GM19467 (cell line): ENCODE results near the gene VIL1.

Source experiments
- ATAC-seq: cut with Tn5 transposase; IDR thresholded peaks from one replicate; pipeline ENCODE4 v1.9.1; 2021; ENCODE audit warnings: mild to moderate bottlenecking, moderate library complexity; ENCODE audit not compliant: unreplicated experiment

Gene VIL1

DNA sequence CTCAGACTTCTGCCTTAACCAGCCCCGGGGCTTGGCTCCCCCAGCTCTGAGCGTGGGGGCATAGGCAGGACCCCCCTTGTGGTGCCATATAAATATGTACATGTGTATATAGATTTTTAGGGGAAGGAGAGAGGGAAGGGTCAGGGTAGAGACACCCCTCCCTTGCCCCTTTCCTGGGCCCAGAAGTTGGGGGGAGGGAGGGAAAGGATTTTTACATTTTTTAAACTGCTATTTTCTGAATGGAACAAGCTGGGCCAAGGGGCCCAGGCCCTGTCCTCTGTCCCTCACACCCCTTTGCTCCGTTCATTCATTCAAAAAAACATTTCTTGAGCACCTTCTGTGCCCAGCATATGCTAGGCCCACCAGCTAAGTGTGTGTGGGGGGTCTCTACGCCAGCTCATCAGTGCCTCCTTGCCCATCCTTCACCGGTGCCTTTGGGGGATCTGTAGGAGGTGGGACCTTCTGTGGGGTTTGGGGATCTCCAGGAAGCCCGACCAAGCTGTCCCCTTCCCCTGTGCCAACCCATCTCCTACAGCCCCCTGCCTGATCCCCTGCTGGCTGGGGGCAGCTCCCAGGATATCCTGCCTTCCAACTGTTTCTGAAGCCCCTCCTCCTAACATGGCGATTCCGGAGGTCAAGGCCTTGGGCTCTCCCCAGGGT is 13.7 kb upstream of the VIL1 start:
- ATAC-seq = no peak

DNA sequence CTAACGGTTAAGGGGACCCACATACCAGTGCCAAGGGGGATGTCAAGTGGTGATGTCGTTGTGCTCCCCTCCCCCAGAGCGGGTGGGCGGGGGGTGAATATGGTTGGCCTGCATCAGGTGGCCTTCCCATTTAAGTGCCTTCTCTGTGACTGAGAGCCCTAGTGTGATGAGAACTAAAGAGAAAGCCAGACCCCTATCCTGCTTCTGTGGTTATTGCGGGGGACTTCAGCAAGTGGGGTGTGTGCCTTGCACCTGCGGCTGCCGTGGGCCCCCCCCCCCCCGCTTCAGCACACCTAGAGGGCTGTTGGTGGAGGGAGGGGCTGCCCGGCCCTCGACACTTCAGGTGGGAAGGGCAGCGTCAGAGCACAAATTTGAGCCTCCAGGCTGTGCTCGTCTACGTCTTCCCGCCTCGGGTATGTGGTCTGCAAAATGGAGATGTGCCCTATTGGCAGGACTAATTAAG is 13.1 kb upstream of the VIL1 start:
- ATAC-seq = peak; percentile 13

GRCh38 chr2:218406209-218406948 is 12.5 kb upstream of the VIL1 start:
- peak; percentile 77 for ATAC-seq

- peak; percentile 9 for ATAC-seq
Observed at GRCh38 chr2:218406949-218407618, 11.8 kb upstream of the VIL1 start.

GRCh38 chr2:218407717-218408116 is 11.2 kb upstream of the VIL1 start:
- no peak for ATAC-seq

DNA sequence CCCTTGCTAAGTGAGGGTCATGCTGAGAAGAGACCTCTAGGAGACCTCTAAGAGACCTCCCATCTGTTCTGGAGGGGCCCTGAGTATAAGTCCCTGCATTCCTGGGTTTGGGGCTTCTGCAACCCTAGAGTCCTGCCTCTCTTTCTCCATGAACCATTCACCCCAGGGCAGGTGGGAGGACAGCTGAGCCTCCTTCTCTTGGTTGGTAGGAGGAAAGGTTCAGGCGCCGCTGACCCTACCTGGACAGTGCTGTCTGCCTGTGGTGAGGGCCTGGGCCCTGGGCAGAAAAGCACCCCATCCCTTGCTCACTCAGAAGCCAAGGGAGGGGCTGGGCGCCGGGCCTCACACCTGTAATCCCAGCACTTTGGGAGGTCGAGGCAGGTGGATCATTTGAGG is 604 bp upstream of the VIL1 start:
- ATAC-seq = no peak

- ATAC-seq = no peak
Observed at GRCh38 chr2:218419630-218420216, 800 bp downstream of the VIL1 start.

- no peak for ATAC-seq
Observed at GRCh38 chr2:218421027-218421426, 2.1 kb downstream of the VIL1 start.

- ATAC-seq = no peak
Observed at GRCh38 chr2:218422403-218423086, 3.6 kb downstream of the VIL1 start.

DNA sequence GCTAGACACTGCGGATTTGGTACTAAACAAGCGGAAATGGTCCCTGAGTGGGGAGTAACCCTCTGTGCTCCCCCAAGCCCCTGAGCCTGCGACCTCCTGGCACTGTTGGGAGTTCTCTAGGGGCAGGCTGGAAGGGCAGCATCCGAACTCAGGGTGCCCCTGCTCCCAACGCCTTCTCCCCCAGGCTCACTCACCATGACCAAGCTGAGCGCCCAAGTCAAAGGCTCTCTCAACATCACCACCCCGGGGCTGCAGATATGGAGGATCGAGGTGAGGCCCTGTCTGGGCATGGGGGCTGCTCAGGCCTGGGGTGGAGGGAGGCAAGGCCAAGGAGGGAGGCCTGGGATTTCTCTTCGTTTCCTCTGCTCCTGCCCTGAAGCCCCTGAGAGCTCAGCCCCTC is 4.7 kb downstream of the VIL1 start:
- no peak for ATAC-seq

- ATAC-seq = no peak
Observed at GRCh38 chr2:218425531-218425930, 6.6 kb downstream of the VIL1 start.

- ATAC-seq = no peak
Observed at GRCh38 chr2:218427741-218428140, 8.8 kb downstream of the VIL1 start.

DNA sequence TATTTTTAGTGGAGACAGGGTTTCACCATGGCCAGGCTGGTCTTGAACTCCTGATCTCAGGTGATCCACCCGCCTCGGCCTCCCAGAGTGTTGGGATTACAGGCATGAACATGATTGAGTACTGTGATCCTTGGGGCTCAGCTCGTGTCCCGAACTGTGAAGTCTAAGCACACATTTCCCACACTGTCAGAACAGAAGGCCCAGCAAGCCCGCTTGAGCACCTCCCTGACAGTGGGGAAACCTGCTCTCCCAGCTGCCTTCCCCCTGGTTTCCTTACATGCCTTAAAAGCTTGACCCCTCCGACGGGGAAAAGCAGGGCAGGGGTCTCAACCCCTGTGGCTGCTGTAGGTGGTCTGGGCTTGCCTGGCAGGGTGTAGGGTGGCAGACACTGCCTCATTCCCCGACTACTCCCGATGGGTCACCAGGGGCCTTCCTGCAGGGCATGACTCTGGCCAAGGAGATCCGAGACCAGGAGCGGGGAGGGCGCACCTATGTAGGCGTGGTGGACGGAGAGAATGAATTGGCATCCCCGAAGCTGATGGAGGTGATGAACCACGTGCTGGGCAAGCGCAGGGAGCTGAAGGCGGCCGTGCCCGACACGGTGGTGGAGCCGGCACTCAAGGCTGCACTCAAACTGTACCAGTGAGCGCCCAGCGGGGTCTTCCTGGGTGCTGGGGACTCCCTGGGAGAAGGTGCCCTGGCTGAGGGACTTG is 10.1 kb downstream of the VIL1 start:
- no peak for ATAC-seq

GRCh38 chr2:218429911-218430692 is 11.2 kb downstream of the VIL1 start:
- no peak for ATAC-seq

GRCh38 chr2:218430721-218431120 is 11.8 kb downstream of the VIL1 start:
- no peak for ATAC-seq

DNA sequence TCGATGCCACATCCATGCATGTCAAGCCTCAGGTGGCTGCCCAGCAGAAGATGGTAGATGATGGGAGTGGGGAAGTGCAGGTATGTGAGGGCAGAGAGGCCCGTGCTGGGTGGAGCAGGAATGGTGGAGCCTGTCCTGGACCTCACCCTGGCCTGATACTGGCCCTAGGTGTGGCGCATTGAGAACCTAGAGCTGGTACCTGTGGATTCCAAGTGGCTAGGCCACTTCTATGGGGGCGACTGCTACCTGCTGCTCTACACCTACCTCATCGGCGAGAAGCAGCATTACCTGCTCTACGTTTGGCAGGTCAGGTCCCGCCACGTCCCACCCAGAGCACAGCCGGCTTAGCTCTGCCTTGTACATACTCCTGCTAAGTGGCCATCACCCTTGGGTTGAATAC is 13.0 kb downstream of the VIL1 start:
- ATAC-seq = no peak

DNA sequence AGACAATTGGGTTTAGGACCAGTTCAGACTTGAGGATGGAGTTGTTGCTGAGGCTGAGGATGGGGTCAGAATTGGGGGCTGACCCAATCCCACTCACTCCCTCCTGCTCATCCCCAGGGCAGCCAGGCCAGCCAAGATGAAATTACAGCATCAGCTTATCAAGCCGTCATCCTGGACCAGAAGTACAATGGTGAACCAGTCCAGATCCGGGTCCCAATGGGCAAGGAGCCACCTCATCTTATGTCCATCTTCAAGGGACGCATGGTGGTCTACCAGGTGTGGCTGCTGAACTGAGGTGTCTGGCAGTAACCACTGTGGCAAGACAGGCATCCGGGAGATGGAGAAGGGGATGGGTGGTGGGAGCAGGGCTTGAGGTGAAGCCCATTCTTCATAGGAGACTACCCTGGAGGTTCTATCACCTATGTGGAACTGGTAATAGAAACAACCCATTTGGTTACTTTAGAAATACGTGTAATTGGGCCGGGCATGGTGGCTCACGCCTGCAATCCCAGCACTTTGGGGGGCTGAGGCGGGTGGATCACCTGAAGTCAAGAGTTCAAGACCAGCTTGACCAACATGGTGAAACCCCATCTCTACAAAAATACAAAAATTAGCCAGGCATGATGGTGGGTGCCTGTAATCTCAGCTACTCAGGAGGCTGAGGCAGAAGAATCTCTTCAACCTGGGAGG is 13.9 kb downstream of the VIL1 start:
- no peak for ATAC-seq

DNA sequence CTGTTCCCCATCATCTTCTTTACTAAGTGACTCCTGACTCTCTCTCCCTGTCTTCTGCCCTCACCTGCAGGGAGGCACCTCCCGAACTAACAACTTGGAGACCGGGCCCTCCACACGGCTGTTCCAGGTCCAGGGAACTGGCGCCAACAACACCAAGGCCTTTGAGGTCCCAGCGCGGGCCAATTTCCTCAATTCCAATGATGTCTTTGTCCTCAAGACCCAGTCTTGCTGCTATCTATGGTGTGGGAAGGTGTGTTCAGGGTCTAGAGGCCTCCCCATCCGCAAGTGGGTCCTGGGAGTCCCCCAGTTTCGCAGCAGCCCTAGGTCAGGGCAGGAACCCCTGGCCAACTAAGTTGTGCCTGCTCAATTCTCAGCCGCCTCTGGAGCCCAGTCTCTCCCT is 15.5 kb downstream of the VIL1 start:
- no peak for ATAC-seq
